ENCODE measurements around the gene FNTB. TPM values are rescaled to one million over a fixed set of nuclear protein-coding genes. Genes with fewer than 3 reads are reported as not detected.

FNTB gene
- total and polyA plus RNA-seq, 2 experiments from 2014 or later: 8.6 to 12.5 TPM

- TF ChIP-seq ZNF462 (CRISPR knock-in tag; IDR thresholded peaks at IDR 0.05): 0 out of 2 replicates have a peak, but pooled peaks have one; percentile 19
Observed at GRCh38 chr14:64968651-64969050, 18.0 kb upstream of the FNTB start (continued).

GRCh38 chr14:64970041-64970440, 16.7 kb upstream of the FNTB start:
- peaks cover 5% of the 10 kb centered on the region; the same call in 1 of the 2 replicates for H4K20me1 ChIP-seq (replicated peaks; ENCODE audit: insufficient read depth)
- peak overlapping the region; percentile 98 for H3K4me2 ChIP-seq
- DNase-seq (ENCODE audit: low spot score) (no peak), ATAC-seq (no peak)
- H3K4me3 ChIP-seq: peak overlapping the region; percentile 87; the same call in 1 of the 2 replicates
- no peaks in the 10 kb centered on the region for H3K36me3 ChIP-seq (ENCODE audit: insufficient read depth)
- H3K79me2 ChIP-seq (replicated peaks; ENCODE audit: insufficient read depth): peaks cover 39% of the 10 kb centered on the region
- no peaks in the 10 kb centered on the region; the same call in 1 of the 2 replicates for H3K27me3 ChIP-seq (ENCODE audit: insufficient read depth)
- Mint-ChIP-seq H3K36me3 (ENCODE audit: low read depth) (peaks cover 19% of the 10 kb centered on the region), H3K27me3 (ENCODE audit: insufficient read depth, low read depth, poor library complexity) (peaks cover 10% of the 10 kb centered on the region), H3K4me1 (peaks cover 55% of the 10 kb centered on the region), H3K9me3 (no peaks in the 10 kb centered on the region), H3K4me3 (no peak overlapping the region; the same call in 2 of the 3 replicates), H3K27ac (no peak overlapping the region)
- no peak overlapping the region for H3K27ac ChIP-seq (ENCODE audit: low read depth)
- peaks cover 50% of the 10 kb centered on the region for H3K4me1 ChIP-seq (ENCODE audit: insufficient read depth)
- H3F3A ChIP-seq (replicated peaks; ENCODE audit: low read depth): peaks cover 13% of the 10 kb centered on the region
- no peak overlapping the region for H2AFZ ChIP-seq
- H3K9me2 ChIP-seq (ENCODE audit: insufficient read depth): no peaks in the 10 kb centered on the region; the same call in 1 of the 2 replicates
- TF ChIP-seq CREB1 (CRISPR knock-in tag; IDR thresholded peaks at IDR 0.05; ENCODE audit: low read depth): no peak
- TF ChIP-seq ETS1 (IDR thresholded peaks at IDR 0.05): no peak
- no peak for TF ChIP-seq JUNB (IDR thresholded peaks at IDR 0.05; ENCODE audit: unreplicated experiment)
- TF ChIP-seq REST (IDR thresholded peaks at IDR 0.05; ENCODE audit: unreplicated experiment): no peak
- no peak for TF ChIP-seq POLR2AphosphoS5 (IDR thresholded peaks at IDR 0.05; ENCODE audit: low read depth)
- no peak for TF ChIP-seq EZH2phosphoT487 (IDR thresholded peaks at IDR 0.05; ENCODE audit: unreplicated experiment)
- no peak for TF ChIP-seq NANOG (IDR thresholded peaks at IDR 0.05; ENCODE audit: borderline replicate concordance)
- no peak for TF ChIP-seq STAT1 (IDR thresholded peaks at IDR 0.05; ENCODE audit: unreplicated experiment)
- TF ChIP-seq CTCF (conservative IDR thresholded peaks at IDR 0.05; ENCODE audit: low read depth in 2 of 2): no peak
- TF ChIP-seq EZH2 (IDR thresholded peaks at IDR 0.05; ENCODE audit: low read depth, unreplicated experiment): no peak
- TF ChIP-seq ZNF114 (CRISPR knock-in tag; IDR thresholded peaks at IDR 0.05): no peak

Measured in GM23338 (cell line).